ENCODE results near the gene MEIS1. TPM values are rescaled to one million over a fixed set of nuclear protein-coding genes. Genes with fewer than 3 reads are reported as not detected.

MEIS1 gene
- total RNA-seq, 6 experiments from 2014 or later = 3.1 to 8.8 (median 4.2) TPM

- H3K4me3 ChIP-seq = no peak overlapping the region
- H3K9me3 ChIP-seq = no peaks in the 10 kb centered on the region
- H3K27ac ChIP-seq = no peak overlapping the region
- intact Hi-C loops (cut with DNase I) = no loop called here
- ATAC-seq (no peak), DNase-seq (no peak)
- H3K36me3 ChIP-seq = no peaks in the 10 kb centered on the region
- H3K27me3 ChIP-seq = peaks cover 18 to 52% of the 10 kb centered on the region in 2 donors
- TF ChIP-seq CTCF (IDR thresholded peaks at IDR 0.05) (no peak), POLR2A (IDR thresholded peaks at IDR 0.05) (no peak)
- no peaks in the 10 kb centered on the region for H3K4me1 ChIP-seq
- 17% methylated on average over 20 of the region's 26 CpGs for WGBS (ENCODE audit: insufficient coverage, low coverage, low lambda C conversion rate, missing lambda C conversion rate)
Observed at GRCh38 chr2:66582987-66583880, 148.3 kb downstream of the MEIS1 start.

GRCh38 chr2:66583881-66584280, 149.0 kb downstream of the MEIS1 start:
- no peak for DNase-seq
- H3K36me3 ChIP-seq = no peaks in the 10 kb centered on the region
- no peak overlapping the region for H3K27ac ChIP-seq
- H3K27me3 ChIP-seq = peaks cover 18 to 46% of the 10 kb centered on the region in 2 donors
- ATAC-seq = no peak
- no peaks in the 10 kb centered on the region for H3K9me3 ChIP-seq
- no peak overlapping the region for H3K4me3 ChIP-seq
- TF ChIP-seq CTCF (IDR thresholded peaks at IDR 0.05) = no peak
- no peak for TF ChIP-seq POLR2A (IDR thresholded peaks at IDR 0.05)
- no peaks in the 10 kb centered on the region for H3K4me1 ChIP-seq
- 14% methylated on average over 5 of the region's 5 CpGs for WGBS (ENCODE audit: insufficient coverage, low coverage, low lambda C conversion rate, missing lambda C conversion rate)
- intact Hi-C loops (cut with DNase I) = no loop called here

- TF ChIP-seq CTCF (IDR thresholded peaks at IDR 0.05) = no peak
- TF ChIP-seq POLR2A (IDR thresholded peaks at IDR 0.05) = no peak
- no peak overlapping the region for H3K4me3 ChIP-seq
- intact Hi-C loops (cut with DNase I) = no loop called here
- WGBS (ENCODE audit: insufficient coverage, low coverage, low lambda C conversion rate, missing lambda C conversion rate) = 61% methylated on average over 6 of the region's 6 CpGs
- ATAC-seq (no peak), DNase-seq (no peak)
- no peaks in the 10 kb centered on the region for H3K9me3 ChIP-seq
- H3K4me1 ChIP-seq = no peaks in the 10 kb centered on the region
- no peaks in the 10 kb centered on the region for H3K36me3 ChIP-seq
- no peak overlapping the region for H3K27ac ChIP-seq
- H3K27me3 ChIP-seq = peaks cover 18 to 30% of the 10 kb centered on the region in 2 donors
Observed at GRCh38 chr2:66585587-66585986, 150.7 kb downstream of the MEIS1 start.

- TF ChIP-seq POLR2A (IDR thresholded peaks at IDR 0.05) (no peak), CTCF (IDR thresholded peaks at IDR 0.05) (peak in 3 of 4 donors; percentile 19 to 43 (median 27))
- intact Hi-C loops (cut with DNase I) = no loop called here
- WGBS (ENCODE audit: insufficient coverage, low coverage, low lambda C conversion rate, missing lambda C conversion rate) = 34% methylated on average over 4 of the region's 4 CpGs
- H3K27me3 ChIP-seq = peaks cover 8 to 20% of the 10 kb centered on the region in 2 donors
- H3K4me3 ChIP-seq = no peak overlapping the region
- ATAC-seq (peak; percentile 70 to 75 (median 74)), DNase-seq (peak in 1 of 3 donors; percentile 27)
- no peaks in the 10 kb centered on the region for H3K4me1 ChIP-seq
- no peaks in the 10 kb centered on the region for H3K9me3 ChIP-seq
- H3K36me3 ChIP-seq = no peaks in the 10 kb centered on the region
- H3K27ac ChIP-seq = no peak overlapping the region
Observed at GRCh38 chr2:66587216-66587615, 152.3 kb downstream of the MEIS1 start.
